GM23338 (cell line): ENCODE results near the gene CYB5D1. TPM values are rescaled to one million over a fixed set of nuclear protein-coding genes. Genes with fewer than 3 reads are reported as not detected.

ENCODE experiments used
- EZH2 ChIP-seq: fragments of 200-600 bp; sonication (generic); IDR thresholded peaks from one replicate; pipeline ENCODE4 v1.8.0; 2017; ENCODE audit warnings: antibody characterized with exemption, mild to moderate bottlenecking, low read depth; ENCODE audit not compliant: unreplicated experiment
- EZH2phosphoT487 ChIP-seq: fragments of 200-600 bp; sonication (generic); IDR thresholded peaks from one replicate; pipeline ENCODE4 v1.8.1; 2018; ENCODE audit warnings: antibody characterized with exemption; ENCODE audit not compliant: unreplicated experiment
- NANOG ChIP-seq: IDR thresholded peaks from 2 replicates; pipeline ENCODE4 v1.6.1; 2016; ENCODE audit warnings: antibody characterized with exemption, borderline replicate concordance
- REST ChIP-seq: IDR thresholded peaks from one replicate; pipeline ENCODE4 v1.6.1; 2018; ENCODE audit warnings: antibody characterized with exemption; ENCODE audit not compliant: unreplicated experiment
- ZNF331 ChIP-seq: fragments of 250-450 bp; sonication (Bioruptor Pico); IDR thresholded peaks from 2 replicates; pipeline ENCODE4 v1.5.0; 2020; ENCODE audit warnings: low read depth, mild to moderate bottlenecking, moderate library complexity
- polyA plus RNA-seq: library from polyadenylated mRNA; unstranded; fragments of >200 nt; fragmentation: Nextera tagmentation; extraction: Ambion mirVana; gene quantifications from 2 replicates; pipeline ENCODE4 v1.2.1, GENCODE V29; 2016
- total RNA-seq: library from RNA; depleted of rRNA; stranded (reverse); fragments of >200 nt; shearing (Covaris generic); gene quantifications from 2 replicates; pipeline ENCODE4 v1.2.3, GENCODE V29; 2014
- TF ChIP-seq, protein P1 (sequence below): fragments of 250-450 bp; sonication (Bioruptor Pico); IDR thresholded peaks from 2 replicates; pipeline ENCODE4 v1.5.0; 2020; ENCODE audit warnings: mild to moderate bottlenecking, moderate library complexity

CYB5D1 gene
- total and polyA plus RNA-seq, 2 experiments from 2014 or later, result 3.5 to 8.4 TPM

DNA sequence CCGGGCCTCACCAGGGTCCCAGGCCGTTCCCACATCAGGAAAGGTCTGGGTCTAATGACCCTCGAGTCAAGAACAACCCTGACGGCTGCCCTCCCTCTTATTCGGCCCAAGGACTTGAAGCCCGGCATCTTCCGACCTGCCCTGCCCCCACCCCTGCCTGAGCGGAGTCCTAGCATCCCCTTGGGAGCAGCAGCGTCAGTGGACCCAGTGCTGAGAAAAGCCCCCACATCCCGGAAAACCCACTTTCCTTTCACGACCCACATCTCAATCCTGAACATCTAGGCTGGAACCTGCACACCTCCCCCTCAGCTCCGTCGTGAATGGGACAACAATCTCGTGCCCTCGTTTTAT is 2.2 kb upstream of the CYB5D1 start (continued):
- TF ChIP-seq, protein P1, sequence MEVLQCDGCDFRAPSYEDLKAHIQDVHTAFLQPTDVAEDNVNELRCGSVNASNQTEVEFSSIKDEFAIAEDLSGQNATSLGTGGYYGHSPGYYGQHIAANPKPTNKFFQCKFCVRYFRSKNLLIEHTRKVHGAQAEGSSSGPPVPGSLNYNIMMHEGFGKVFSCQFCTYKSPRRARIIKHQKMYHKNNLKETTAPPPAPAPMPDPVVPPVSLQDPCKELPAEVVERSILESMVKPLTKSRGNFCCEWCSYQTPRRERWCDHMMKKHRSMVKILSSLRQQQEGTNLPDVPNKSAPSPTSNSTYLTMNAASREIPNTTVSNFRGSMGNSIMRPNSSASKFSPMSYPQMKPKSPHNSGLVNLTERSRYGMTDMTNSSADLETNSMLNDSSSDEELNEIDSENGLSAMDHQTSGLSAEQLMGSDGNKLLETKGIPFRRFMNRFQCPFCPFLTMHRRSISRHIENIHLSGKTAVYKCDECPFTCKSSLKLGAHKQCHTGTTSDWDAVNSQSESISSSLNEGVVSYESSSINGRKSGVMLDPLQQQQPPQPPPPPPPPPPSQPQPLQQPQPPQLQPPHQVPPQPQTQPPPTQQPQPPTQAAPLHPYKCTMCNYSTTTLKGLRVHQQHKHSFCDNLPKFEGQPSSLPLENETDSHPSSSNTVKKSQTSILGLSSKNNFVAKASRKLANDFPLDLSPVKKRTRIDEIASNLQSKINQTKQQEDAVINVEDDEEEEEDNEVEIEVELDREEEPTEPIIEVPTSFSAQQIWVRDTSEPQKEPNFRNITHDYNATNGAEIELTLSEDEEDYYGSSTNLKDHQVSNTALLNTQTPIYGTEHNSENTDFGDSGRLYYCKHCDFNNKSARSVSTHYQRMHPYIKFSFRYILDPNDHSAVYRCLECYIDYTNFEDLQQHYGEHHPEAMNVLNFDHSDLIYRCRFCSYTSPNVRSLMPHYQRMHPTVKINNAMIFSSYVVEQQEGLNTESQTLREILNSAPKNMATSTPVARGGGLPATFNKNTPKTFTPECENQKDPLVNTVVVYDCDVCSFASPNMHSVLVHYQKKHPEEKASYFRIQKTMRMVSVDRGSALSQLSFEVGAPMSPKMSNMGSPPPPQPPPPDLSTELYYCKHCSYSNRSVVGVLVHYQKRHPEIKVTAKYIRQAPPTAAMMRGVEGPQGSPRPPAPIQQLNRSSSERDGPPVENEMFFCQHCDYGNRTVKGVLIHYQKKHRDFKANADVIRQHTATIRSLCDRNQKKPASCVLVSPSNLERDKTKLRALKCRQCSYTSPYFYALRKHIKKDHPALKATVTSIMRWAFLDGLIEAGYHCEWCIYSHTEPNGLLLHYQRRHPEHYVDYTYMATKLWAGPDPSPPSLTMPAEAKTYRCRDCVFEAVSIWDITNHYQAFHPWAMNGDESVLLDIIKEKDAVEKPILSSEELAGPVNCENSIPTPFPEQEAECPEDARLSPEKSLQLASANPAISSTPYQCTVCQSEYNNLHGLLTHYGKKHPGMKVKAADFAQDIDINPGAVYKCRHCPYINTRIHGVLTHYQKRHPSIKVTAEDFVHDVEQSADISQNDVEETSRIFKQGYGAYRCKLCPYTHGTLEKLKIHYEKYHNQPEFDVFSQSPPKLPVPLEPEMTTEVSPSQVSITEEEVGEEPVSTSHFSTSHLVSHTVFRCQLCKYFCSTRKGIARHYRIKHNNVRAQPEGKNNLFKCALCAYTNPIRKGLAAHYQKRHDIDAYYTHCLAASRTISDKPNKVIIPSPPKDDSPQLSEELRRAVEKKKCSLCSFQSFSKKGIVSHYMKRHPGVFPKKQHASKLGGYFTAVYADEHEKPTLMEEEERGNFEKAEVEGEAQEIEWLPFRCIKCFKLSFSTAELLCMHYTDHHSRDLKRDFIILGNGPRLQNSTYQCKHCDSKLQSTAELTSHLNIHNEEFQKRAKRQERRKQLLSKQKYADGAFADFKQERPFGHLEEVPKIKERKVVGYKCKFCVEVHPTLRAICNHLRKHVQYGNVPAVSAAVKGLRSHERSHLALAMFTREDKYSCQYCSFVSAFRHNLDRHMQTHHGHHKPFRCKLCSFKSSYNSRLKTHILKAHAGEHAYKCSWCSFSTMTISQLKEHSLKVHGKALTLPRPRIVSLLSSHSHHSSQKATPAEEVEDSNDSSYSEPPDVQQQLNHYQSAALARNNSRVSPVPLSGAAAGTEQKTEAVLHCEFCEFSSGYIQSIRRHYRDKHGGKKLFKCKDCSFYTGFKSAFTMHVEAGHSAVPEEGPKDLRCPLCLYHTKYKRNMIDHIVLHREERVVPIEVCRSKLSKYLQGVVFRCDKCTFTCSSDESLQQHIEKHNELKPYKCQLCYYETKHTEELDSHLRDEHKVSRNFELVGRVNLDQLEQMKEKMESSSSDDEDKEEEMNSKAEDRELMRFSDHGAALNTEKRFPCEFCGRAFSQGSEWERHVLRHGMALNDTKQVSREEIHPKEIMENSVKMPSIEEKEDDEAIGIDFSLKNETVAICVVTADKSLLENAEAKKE, result no peak
- TF ChIP-seq REST (no peak), EZH2phosphoT487 (no peak), NANOG (no peak), EZH2 (no peak), ZNF331 (CRISPR knock-in tag) (no peak)
